Measurements from ENCODE around the gene CYP4A11.
"Not testable (repeated sequence)": the region's sequence is repeated elsewhere in the genome, so short reads cannot be mapped to it uniquely, and the experiment has no call there.

CYP4A11 gene

GRCh38 chr1:46941135-46941694 is at the start of gene CYP4A11:
Gene CYP4A11 (minus strand): TSS chr1:46941476. CDS start chr1:46941433, 43 bp downstream.
- DNase-seq (ENCODE audit: low read depth) = no peak

- not testable (repeated sequence) for DNase-seq (ENCODE audit: low read depth)
Measured at GRCh38 chr1:46990541-46990940, 49.3 kb upstream of the CYP4A11 start.

- no peak for DNase-seq (ENCODE audit: low read depth)
Measured at GRCh38 chr1:46983830-46984586, 42.7 kb upstream of the CYP4A11 start.

- no peak for DNase-seq (ENCODE audit: low read depth)
Measured at GRCh38 chr1:46983166-46983829, 42.0 kb upstream of the CYP4A11 start.

- DNase-seq (ENCODE audit: low read depth) = no peak
Measured at GRCh38 chr1:46969014-46969619, 27.8 kb upstream of the CYP4A11 start.

GRCh38 chr1:46962272-46962671 is 21.0 kb upstream of the CYP4A11 start:
- not testable (repeated sequence) for DNase-seq (ENCODE audit: low read depth)

GRCh38 chr1:46961066-46961758 is 19.9 kb upstream of the CYP4A11 start:
- DNase-seq (ENCODE audit: low read depth) = no peak

GRCh38 chr1:46960250-46960649 is 19.0 kb upstream of the CYP4A11 start:
- DNase-seq (ENCODE audit: low read depth) = no peak

GRCh38 chr1:46955116-46955515 is 13.8 kb upstream of the CYP4A11 start:
- not testable (repeated sequence) for DNase-seq (ENCODE audit: low read depth)

- not testable (repeated sequence) for DNase-seq (ENCODE audit: low read depth)
Measured at GRCh38 chr1:46953847-46954246, 12.6 kb upstream of the CYP4A11 start.

GRCh38 chr1:46949417-46949666 is 8.1 kb upstream of the CYP4A11 start:
- not testable (repeated sequence) for DNase-seq (ENCODE audit: low read depth)

GRCh38 chr1:46948629-46949416 is 7.5 kb upstream of the CYP4A11 start:
- DNase-seq (ENCODE audit: low read depth) = no peak

GRCh38 chr1:46947706-46948105 is 6.4 kb upstream of the CYP4A11 start:
- DNase-seq (ENCODE audit: low read depth) = not testable (repeated sequence)

- no peak for DNase-seq (ENCODE audit: low read depth)
Measured at GRCh38 chr1:46942086-46942485, 810 bp upstream of the CYP4A11 start.

GRCh38 chr1:46940307-46940706 is 969 bp downstream of the CYP4A11 start:
- no peak for DNase-seq (ENCODE audit: low read depth)

- DNase-seq (ENCODE audit: low read depth) = no peak
Measured at GRCh38 chr1:46937270-46937669, 4.0 kb downstream of the CYP4A11 start.

GRCh38 chr1:46936788-46937187 is 4.5 kb downstream of the CYP4A11 start:
- DNase-seq (ENCODE audit: low read depth) = no peak

GRCh38 chr1:46934852-46935251 is 6.4 kb downstream of the CYP4A11 start:
- DNase-seq (ENCODE audit: low read depth) = not testable (repeated sequence)

- DNase-seq (ENCODE audit: low read depth) = not testable (repeated sequence)
Measured at GRCh38 chr1:46932020-46932419, 9.3 kb downstream of the CYP4A11 start.

- no peak for DNase-seq (ENCODE audit: low read depth)
Measured at GRCh38 chr1:46931151-46931550, 10.1 kb downstream of the CYP4A11 start.

GRCh38 chr1:46927249-46927835 is 13.9 kb downstream of the CYP4A11 start:
- no peak for DNase-seq (ENCODE audit: low read depth)

Measured in activated gamma-delta T cell treated with anti-CD3 and anti-CD28 coated beads, Interleukin-2, amount 50 U/mL, for 16 hours (primary cell).